NCI-H146 treated with DMSO at 0.1 percent for 48 hours (cell line): ENCODE results near the gene NBEAL1.
"Not testable (repeated sequence)": the region's sequence is repeated elsewhere in the genome, so short reads cannot be mapped to it uniquely, and the experiment has no call there.

Experiments
- DNase-seq: peaks from one replicate; lab custom pipeline; 2025; ENCODE audit not compliant: unreplicated experiment; lab: John Stamatoyannopoulos, UW

Gene NBEAL1

DNA sequence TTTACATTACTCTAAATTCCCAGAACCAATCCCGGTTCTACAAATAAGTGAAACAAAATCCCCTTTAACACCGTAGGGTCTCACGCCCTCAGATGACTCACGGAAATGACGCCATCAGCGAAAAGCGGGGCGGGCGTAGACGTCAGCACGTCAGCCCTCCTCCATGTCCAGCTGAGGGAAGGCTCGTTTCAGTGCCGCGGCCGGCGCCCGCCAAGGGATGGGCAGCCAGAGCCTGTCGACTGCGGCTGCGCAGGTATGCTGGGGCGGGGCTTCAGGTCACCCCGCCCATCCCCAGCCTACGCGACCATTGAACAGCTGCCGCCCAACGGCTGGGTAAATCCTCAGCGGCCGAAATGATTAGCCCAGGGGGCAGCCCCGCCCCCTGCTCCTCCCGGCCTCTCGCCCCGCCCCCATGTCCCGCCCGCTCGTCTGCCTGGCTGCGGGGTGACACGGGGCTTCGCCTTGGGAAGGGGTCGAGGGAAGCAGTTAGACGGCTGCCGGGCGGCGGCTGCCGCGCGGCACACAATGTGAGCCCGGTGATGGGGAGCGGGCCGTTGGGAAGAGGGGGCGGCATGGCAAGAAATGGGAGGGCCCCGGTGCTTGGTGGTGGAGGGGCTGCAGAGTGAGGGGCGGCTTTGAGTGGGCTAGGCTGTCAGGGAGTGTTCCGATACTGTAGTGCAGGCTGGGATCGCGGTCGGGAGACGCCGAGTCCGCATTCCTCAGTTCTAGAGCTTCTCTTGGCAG lies at the start of gene NBEAL1:
Gene NBEAL1, plus strand, starts transcription at position 420 of the 744 bp plus-strand sequence. CDS start 1,510 bp downstream, outside the sequence.
- peak; percentile 85 for DNase-seq

DNA sequence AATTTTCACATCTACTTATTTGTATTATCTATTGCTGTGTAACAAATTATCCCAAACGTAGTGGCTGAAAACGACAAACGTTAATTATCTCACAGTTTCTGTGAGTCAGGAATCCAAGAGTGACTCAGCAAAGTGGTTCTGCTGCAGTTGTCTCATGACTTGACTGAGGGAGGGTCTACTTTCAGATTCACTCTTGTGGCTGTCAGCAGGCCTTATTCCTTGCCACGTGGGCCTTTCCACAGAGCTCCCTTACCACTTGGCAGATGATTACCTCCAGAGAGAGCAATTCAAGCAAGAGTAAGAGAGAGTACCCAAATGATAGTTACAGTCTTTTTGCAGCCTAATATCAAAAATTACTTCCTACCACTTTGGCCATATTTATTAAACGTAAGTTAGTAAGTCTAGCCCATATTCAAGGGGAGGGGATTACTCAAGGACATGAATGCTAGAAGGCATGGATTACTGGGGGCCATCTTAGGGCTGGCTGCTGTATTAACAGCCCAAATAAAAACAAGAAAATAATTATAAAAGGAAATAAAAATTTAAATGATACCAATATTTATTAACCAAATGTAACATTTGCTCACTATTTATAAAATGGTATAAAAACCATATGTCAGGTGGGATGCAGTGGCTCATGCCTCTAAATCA lies 48.7 kb upstream of the NBEAL1 start:
- DNase-seq, result no peak

DNA sequence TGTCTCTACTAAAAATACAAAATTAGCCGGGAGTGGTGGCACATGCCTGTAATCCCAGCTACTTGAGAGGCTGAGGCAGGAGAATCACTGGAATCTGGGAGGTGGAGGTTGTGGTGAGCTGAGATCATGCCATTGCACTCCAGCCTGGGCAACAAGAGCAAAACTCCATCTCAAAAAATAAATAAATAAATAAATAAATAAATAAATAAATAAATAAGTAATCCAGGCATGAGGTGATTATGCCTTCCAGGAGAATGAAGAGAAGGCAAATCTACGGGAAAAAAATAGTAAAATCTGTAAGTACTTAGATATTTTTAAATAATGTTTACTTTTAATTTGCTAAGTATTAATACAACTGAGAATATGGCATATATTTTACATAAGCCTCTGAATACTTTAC lies 45.3 kb upstream of the NBEAL1 start:
- DNase-seq, result not testable (repeated sequence)

DNA sequence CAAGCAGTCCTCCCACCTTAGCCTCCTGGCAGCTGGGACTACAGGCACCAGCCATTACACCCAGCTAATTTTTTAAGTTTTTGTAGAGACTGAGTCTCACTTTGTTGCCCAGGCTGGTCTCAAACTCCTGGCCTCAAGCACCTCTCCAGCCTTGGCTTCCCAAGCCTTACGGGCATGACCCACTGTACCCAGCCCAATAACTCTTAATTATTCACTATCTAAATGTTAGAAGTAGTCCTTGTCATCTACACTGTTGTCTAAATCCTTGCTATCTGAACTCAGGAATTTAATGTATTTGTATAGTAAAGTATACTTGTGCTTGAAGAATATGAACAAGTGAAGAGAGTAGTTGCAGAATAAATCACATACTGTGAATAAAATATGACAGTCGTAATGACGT lies 37.9 kb upstream of the NBEAL1 start:
- DNase-seq, result no peak

DNA sequence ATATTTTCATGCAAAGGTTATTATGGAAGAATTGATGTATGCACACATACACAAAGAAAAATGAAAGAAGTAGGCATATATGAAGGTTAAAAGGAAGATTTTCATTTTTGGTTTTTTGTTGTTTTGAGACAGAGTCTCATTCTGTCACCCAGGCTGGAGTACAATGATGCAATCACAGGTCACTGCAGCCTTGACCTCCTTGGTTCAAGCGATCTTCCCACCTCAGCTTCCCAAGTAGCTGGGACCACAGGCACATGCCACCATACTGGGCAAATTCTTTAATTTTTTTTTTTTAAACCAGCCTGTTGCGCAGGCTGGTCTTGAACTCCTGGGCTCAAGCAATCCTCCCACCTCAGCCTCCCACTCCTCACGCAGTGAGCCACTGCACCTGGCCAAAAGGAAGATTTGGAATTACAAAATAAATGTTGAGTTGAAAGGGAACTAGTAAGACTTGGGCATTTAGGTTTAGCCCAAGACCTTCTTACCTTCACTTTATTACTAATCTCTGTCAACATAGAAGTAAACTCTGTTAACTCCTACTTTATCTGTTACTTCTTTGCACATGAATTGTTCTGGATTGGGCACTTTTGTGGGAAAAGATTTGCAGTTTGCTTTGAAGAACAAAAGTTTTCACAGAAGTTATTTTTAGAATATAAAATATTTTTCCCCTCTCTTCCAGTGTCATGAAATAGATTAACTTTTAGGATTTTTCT lies 31.7 kb upstream of the NBEAL1 start:
- DNase-seq, result no peak

DNA sequence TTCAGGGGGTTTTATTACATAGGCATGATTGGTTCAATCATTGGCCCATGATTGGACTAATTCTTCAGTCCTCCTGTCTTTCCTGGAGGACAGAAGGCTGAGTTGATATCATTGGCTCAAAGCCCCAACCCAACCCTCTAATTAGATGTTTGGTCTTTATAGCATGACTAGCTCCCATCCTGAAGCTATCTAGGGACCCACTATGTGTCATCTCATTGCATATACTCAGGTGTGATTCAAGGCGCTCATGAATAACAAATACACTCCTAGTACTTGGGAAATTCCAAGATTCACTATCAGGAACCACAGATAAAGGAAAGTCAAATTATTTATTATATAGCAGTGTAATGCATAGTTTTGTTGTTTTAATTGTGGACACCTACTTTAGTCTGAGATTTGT lies 24.9 kb upstream of the NBEAL1 start:
- DNase-seq, result no peak

DNA sequence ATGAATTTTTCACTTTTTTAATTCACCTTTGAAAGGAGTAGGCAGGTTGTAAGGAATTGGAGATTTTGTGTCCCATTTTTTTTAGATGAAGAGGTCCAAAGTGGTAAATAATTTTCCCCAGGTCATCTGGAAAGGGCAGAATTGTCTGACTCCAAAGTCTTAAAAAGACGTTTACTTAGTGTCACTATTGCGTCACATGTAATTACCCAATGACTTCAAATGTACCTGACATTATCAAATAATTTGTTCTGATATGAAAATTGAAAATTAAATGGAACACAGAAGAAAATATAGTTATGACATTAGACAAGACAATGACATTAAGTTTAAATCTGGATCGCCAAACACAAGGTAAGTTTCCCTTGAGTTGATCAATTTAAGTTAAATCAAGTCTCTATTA lies 24.2 kb upstream of the NBEAL1 start:
- DNase-seq, result no peak

DNA sequence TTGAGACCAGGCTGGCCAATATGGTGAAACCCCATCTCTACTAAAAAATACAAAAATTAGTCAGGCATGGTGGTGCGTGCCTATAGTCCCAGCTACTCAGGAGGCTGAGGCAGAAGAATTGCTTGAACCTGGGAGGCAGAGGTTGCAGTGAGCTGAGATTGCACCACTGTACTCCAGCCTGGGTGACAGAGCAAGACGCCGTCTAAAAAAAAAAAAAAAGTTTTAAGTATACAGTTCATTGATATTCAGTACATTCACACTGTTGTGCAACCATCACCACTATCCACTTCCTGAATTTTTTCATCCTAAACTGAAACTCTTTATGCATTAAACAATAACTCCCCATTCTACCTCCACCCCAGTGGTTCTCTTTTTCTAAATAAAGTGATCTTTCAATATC lies 17.6 kb upstream of the NBEAL1 start:
- DNase-seq, result not testable (repeated sequence)

DNA sequence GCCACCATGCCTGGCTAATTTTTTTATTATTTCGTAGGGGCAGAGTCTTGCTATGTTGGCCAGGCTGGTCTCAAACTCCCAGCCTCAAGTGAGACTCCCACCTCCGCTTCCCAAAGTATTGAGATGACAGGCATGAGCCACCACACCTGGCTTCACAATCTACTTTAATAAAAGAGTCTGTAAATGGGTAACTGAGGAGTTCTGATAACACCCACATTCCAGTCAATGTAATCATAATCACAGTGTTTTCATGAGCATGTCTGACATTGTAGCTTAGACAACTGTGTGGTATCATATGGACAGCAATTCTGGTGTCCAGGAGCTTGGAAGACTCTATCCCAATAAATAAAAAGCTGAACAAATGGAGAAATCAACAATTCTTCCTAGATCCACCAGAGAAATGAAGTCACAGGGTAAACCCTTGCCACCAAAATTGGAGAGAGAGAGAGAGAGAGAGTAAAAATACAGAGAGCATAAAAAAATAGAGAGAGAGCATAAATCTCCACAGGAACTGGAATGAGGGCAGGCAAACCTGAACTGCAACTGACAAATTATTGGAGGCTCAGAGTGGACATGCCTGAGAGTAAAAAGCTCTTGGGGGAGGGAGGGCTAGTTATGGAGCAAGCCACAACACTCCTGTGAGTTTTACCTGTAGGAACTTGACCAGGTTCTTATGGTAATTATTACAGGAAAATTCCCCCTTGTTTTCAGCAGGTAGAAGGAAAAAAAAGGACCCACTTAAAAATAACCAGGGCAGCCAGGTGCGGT lies 12.4 kb upstream of the NBEAL1 start:
- no peak for DNase-seq

DNA sequence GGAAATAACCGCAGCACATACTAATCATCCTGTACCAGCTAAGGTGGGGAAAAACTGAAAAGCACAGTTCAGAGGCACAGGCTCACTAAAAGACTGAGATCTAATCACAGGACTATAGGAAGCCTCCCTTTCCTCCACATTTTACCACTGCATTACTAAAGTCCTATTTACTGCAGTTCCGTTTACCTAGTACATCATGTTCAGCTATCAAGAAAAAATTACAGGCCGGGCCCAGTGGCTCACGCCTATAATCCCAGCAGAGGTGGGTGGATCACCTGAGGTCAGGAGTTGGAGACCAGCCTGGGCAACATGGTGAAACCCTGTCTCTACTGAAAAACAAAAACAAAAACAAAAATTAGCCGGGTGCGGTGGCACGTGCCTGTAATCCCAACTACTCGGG lies 11.0 kb upstream of the NBEAL1 start:
- DNase-seq, result no peak

DNA sequence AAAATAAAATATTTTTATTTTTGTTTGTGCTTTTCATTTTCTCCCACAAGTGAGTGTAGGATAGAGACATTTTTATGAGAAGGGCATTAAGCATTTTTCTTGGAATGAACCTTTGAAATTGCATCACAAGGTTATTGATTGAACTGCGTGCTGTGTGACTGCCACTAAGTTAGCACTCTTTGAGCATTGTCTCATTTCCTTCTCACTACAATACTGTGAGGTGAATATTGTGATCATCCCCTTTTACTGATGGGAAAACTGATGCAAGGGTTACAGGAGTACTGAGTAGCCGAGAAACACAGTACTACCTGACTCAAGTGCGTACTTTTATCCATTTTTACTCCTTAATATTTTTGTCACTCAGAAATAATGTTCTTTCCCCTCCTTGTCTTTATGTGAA lies 2.0 kb downstream of the NBEAL1 start:
- no peak for DNase-seq

DNA sequence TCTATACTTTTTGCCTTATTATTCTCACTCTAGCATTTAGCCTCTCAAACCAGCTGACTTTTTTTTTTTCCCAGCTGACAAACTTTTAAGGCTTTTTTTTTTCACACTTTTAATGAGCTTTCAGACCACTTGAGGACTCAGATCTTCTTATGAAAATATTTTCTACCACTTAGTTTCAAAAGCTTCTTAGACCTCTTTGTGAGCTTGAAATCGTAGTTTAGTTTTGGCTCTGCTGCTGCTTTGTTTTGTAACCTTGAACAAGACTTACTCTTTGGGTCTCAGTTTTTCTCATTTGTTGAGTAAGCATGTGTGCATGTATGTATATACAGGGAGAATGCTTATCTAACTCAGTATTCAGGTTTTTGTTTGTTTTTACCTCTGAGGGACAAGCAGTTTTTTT lies 3.5 kb downstream of the NBEAL1 start:
- DNase-seq, result no peak

DNA sequence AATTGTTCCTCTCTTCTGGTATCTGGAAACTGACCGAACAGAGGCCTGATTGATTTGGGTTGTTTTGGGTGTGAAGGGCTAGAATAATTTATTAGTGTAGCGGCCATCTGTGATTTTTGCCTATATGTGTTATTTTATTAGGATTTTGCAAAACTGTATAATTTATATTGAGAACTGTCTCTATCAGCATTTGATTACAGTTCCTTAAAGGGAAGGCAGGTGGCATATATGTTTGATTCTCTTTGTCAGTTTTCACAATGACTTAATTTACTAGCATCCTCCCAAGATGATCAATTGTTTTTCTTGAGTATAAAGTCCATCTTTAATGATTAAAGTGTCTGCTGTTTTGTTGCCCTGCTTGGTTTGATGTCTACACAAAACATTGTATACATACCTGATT lies 4.5 kb downstream of the NBEAL1 start:
- DNase-seq, result no peak

DNA sequence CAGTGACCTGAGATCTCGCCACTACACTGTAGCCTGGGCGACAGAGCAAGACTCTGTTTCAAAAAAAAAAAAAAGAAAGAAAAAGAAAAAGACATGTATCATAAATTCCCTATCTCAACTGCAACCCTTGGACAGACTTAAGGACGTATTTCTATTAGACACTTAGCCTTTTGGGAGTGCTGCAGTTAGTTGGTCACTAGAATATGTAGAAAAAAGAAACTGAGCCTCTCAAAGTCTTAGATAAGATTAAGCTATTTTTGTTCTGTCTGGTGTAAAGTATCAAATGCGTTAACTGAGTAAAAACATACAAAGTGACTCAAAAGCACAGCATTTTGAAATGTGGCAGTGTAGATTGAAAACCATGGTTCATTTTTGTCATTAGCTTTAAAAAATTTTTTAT lies 7.3 kb downstream of the NBEAL1 start:
- no peak for DNase-seq

DNA sequence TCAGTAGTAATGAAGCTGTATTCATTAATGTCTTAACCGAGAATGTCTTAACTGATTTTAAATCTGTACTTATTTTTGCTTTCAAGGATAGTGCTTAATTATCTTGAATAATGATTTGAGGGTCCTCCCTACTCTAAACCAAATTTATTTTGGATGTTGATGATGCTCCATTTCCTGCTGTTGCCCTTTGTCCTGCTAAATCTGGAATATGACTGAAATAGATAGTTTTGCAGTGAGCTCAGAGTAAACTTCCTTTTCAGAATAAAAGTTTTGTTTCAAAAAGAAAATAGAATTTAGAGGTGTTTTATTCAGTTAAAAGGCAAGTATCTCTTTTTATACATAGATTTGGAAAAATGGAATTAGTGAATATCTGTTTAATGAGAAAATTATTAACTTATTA lies 8.1 kb downstream of the NBEAL1 start:
- no peak for DNase-seq

DNA sequence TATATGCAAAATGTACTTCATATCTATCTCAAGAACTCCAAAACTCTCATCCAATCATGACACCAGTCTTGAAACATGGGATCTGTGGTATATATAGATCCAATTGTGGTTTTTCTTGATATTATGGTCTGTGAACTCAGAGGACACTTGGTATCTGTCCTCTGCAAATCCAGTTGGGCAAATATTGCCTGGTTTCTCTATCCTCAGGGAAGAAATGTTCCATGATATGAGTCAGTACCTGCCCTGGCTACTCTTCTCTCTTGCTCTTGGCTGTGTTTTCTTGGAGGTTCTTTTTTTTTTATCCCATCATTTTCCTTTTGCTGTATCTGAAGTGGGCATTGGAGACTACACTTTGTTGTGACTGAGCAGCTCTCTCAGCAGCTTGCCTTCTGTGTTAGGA lies 10.9 kb downstream of the NBEAL1 start:
- DNase-seq, result no peak

DNA sequence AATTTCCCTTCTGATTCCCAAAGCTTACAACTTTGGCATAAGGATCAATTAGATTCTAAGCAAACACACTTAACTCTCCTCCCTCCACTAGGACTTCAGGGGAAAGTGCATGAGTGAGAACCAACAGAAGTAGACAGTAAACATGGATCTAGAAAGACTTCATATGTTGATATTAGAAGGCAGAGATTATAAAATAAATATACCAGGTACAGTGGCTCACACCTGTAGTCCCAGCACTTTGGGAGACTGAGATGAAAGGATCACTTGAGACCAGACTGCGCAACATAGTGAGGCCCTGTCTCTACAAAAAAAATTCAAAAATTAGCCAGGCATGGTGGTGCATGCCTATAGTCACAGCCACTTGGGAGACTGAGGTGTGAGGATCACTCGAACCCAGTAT lies 15.9 kb downstream of the NBEAL1 start:
- no peak for DNase-seq

DNA sequence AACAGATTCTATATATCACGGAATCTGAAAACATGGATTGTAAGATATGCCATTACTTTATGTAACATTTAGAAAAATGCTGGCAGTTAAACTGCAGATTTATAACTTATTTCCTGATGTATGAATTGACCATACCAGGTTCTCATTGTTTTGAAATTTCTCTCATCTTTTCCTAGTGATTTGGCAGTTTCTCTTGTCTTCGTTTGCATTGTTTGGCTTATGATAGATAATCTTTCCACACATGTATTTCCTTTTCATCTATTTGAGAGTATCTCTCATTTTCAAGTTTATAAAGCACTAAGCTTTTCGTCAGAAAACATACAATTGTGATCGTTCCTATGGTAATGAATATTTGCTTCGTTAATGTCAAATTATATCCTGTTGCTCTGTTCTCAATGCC lies 16.3 kb downstream of the NBEAL1 start:
- DNase-seq, result no peak

DNA sequence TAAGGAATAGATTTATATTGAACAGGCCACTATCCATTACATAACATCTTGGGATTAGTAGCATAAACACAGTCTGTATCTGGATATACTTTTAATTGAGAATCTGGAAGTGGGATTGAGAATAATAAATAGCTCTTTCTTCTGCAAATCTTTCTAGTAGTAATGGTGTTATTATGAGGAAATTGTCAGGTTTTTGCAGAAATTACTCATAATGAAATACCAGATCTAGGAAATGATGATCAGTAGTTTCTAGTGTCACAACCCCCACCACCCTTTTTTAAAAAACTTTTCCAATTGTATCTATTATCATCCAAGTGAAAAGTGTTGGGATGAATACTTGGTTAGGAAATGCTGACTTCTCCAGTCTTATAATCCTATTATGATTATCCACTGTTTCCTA lies 18.7 kb downstream of the NBEAL1 start:
- DNase-seq, result no peak

DNA sequence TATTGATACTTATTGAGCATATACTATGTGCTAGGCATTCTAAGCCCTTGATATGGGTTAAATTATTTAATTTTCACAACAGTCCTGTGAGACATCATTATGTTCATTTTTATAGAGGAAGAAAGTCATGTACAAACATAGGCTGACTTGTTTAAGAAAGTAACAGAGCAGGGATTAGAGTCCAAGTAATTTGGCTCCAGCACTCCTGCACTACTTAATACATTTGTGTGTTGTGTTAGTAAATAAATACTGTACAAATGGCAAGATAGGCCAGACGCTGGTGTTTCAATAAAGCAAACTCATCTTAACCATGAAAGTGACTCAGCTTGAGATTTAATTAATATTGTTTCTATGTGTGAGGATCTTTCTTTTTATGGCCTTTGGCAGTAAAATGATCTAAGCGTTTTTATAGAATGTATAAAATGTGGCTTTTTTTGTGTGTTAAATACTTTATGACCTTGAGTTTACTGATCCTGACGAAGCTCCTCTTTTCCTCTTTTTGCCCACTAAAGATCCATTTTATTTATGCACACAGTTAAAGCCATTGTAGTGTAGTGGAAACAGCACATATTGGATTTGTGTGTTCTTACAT lies 21.3 kb downstream of the NBEAL1 start:
- no peak for DNase-seq

DNA sequence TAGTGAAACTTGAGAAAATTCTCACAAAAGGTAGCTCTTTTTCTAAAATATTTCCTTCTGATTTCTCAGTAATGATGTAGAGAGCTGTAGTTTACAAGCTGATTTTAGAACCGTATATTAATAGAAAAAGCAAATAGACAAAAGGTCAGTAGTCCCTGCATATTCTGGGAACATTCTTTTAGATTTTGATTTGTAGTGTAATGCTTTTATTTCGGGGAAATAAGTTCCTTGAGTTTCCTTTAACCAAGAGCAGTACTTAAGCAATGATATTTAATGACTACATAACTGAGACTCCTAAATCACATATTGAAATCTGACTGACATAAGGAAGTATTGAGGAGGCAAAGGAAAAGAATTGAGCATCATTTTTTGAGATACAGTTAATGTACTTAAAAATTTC lies 22.4 kb downstream of the NBEAL1 start:
- DNase-seq, result no peak
